Glutamatergic neuron (in vitro differentiated cells): ENCODE measurements around the gene MAST4. TPM values are rescaled to one million over a fixed set of nuclear protein-coding genes. Genes with fewer than 3 reads are reported as not detected.

Experiments used
- DNase-seq: peaks from one replicate; pipeline ENCODE4 v3.0.0; 2022
- H3K27ac Mint-ChIP-seq: one replicate; pipeline ENCODE4 v1.8.0; 2020; ENCODE audit warnings: mild to moderate bottlenecking, mixed read lengths, inconsistent platforms; ENCODE audit not compliant: unreplicated experiment
- H3K27me3 Mint-ChIP-seq: one replicate; pipeline ENCODE4 v1.8.0; 2020; ENCODE audit warnings: mild to moderate bottlenecking, moderate library complexity, mixed read lengths, inconsistent platforms; ENCODE audit not compliant: unreplicated experiment
- H3K36me3 Mint-ChIP-seq: one replicate; pipeline ENCODE4 v1.8.0; 2020; ENCODE audit warnings: mild to moderate bottlenecking, mixed read lengths, inconsistent platforms; ENCODE audit not compliant: unreplicated experiment
- H3K4me1 Mint-ChIP-seq: one replicate; pipeline ENCODE4 v1.8.0; 2020; ENCODE audit warnings: mild to moderate bottlenecking, low read depth, mixed read lengths, inconsistent platforms; ENCODE audit not compliant: unreplicated experiment
- H3K4me3 Mint-ChIP-seq: one replicate; pipeline ENCODE4 v1.8.0; 2020; ENCODE audit warnings: mild to moderate bottlenecking, mixed read lengths, inconsistent platforms; ENCODE audit not compliant: unreplicated experiment
- H3K9me3 Mint-ChIP-seq: one replicate; pipeline ENCODE4 v1.8.0; 2020; ENCODE audit warnings: mild to moderate bottlenecking, moderate library complexity, mixed read lengths, inconsistent platforms; ENCODE audit not compliant: unreplicated experiment
- total RNA-seq: library from RNA; stranded (reverse); fragmentation: NEBNext Ultra II Directional; extraction: Animal tissue kit (Norgen Biotek cat#: 25700); gene quantifications from one replicate; pipeline ENCODE4 v1.2.1, GENCODE V29; 2021; ENCODE audit not compliant: unreplicated experiment
- TF ChIP-seq, protein P1 (sequence below): fragments of 200-600 bp; sonication (generic); IDR thresholded peaks from one replicate; pipeline ENCODE4 v1.5.0; 2021; ENCODE audit not compliant: partially characterized antibody, unreplicated experiment

MAST4 gene
- total RNA-seq, 1 donor from 2014 or later = 11.5 TPM

DNA sequence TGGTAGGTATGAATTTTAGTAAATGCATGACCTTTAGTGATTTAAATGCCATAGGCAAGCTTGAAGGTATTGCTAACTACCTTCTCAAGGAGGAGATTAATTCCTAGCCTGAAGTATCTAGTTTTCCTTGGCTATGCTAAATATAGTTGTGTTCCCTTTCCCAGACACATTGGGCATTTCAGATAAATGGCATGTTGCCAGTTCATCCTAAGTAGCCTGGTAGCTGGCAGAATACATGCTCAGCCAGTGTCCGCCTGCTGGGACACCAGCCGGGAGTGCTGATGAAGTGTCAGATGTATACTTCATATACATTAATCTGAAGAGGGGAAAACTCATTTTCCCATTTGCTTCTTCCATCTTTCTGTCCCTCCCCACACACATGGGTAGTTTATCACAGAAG lies 196.9 kb downstream of the MAST4 start:
- H3K4me1 Mint-ChIP-seq = peaks cover 8% of the 10 kb centered on the region
- peaks cover 1% of the 10 kb centered on the region for H3K27me3 Mint-ChIP-seq
- DNase-seq = no peak
- H3K36me3 Mint-ChIP-seq = no peaks in the 10 kb centered on the region
- H3K9me3 Mint-ChIP-seq = no peaks in the 10 kb centered on the region
- H3K27ac Mint-ChIP-seq = no peak overlapping the region
- TF ChIP-seq, protein P1, sequence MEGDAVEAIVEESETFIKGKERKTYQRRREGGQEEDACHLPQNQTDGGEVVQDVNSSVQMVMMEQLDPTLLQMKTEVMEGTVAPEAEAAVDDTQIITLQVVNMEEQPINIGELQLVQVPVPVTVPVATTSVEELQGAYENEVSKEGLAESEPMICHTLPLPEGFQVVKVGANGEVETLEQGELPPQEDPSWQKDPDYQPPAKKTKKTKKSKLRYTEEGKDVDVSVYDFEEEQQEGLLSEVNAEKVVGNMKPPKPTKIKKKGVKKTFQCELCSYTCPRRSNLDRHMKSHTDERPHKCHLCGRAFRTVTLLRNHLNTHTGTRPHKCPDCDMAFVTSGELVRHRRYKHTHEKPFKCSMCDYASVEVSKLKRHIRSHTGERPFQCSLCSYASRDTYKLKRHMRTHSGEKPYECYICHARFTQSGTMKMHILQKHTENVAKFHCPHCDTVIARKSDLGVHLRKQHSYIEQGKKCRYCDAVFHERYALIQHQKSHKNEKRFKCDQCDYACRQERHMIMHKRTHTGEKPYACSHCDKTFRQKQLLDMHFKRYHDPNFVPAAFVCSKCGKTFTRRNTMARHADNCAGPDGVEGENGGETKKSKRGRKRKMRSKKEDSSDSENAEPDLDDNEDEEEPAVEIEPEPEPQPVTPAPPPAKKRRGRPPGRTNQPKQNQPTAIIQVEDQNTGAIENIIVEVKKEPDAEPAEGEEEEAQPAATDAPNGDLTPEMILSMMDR = no peak
- no peak overlapping the region for H3K4me3 Mint-ChIP-seq

DNA sequence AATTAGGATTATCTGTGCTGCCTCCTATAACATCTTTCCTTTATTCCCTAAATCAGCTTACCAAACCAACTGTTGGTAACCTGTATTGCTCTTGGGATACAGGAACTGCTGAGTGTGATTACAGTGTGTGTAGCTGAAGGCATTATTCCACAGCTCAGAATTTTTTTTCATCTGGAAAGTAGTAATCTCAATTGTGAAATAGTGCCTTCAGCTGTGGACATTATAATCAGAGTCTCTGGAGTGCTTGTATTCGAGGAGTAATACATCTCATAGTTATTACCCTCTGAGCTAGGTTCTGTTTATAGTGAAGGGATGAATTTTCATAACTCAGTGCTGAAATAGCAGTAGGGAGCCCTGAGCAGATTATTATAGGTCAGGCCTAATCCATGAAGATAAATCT lies 199.5 kb downstream of the MAST4 start:
- Mint-ChIP-seq H3K4me3 (no peak overlapping the region), H3K4me1 (no peaks in the 10 kb centered on the region), H3K36me3 (no peaks in the 10 kb centered on the region), H3K27me3 (peaks cover 1% of the 10 kb centered on the region), H3K9me3 (no peaks in the 10 kb centered on the region), H3K27ac (no peak overlapping the region)
- TF ChIP-seq, protein P1 = no peak
- no peak for DNase-seq

DNA sequence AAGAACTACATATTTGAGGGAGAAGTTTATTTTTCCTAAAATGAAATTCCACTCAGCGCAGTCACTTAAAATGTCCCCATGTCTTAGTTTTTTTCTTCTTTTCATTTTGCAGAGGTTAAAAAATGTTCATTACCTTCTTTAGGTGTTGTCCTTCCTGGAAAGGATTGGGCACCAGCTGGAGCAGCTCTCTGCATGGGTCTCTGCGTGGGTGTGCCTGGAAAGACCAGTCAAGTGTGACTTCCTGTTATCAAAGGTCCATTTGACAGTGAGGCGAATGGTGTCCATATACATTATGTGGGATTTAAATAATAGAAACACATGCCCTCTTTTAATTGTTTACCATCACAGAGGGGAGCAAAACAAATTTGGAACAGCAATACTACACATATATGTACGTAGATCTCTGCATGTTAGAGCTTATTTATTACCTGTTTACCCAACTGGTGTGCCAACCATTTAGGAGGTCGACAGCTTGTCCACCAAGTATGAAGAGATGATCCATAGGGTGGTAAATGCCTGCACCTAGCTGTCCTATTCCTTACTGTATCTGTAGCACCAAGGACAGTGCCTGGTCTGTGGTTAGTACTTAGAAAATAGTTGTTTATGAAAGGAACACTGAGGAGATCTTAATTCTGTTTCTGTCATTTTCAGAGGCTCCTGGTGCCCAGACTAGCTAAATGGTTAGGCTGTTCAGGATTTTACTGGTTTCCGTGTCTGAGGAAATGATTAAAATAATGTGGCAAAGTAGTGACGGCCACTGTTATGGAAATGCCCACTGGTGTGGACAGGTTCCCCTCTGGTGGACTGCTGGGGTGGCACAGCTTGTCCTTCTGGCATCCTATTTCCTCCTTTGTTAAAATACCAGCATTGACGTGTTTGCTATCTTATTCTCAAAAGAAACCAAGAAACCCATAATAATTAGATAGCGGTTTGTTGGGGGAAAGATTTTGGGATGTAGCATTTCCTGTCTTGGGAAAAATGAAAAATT lies 200.4 kb downstream of the MAST4 start:
- H3K27me3 Mint-ChIP-seq = peaks cover 1% of the 10 kb centered on the region
- DNase-seq = no peak
- no peak overlapping the region for H3K4me3 Mint-ChIP-seq
- H3K9me3 Mint-ChIP-seq = no peaks in the 10 kb centered on the region
- TF ChIP-seq, protein P1 = peak; percentile 30
- H3K27ac Mint-ChIP-seq = no peak overlapping the region
- no peaks in the 10 kb centered on the region for H3K36me3 Mint-ChIP-seq
- H3K4me1 Mint-ChIP-seq = no peaks in the 10 kb centered on the region

DNA sequence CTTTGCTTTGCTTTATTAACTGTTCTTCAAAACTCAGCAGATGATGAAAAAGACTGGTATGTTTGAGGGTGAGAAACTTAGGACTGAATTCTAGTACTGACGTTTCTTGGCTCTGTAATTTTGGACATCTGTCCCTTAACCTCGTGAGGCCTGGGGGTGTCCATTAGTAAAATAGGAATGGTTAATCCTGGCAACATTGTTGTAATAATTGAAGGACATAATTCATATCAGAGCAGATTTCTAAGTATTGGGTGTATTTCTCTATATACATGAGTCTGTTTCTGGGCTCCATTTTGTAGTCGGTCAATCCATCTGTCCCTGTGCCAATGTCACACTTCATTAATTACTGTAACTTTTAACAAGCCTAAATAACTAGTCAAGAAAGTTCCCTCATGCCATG lies 206.7 kb downstream of the MAST4 start:
- TF ChIP-seq, protein P1 = no peak
- no peak overlapping the region for H3K27ac Mint-ChIP-seq
- no peak overlapping the region for H3K4me3 Mint-ChIP-seq
- no peak for DNase-seq
- H3K36me3 Mint-ChIP-seq = no peaks in the 10 kb centered on the region
- no peaks in the 10 kb centered on the region for H3K27me3 Mint-ChIP-seq
- H3K9me3 Mint-ChIP-seq = no peaks in the 10 kb centered on the region
- H3K4me1 Mint-ChIP-seq = no peaks in the 10 kb centered on the region
